ENCODE results near the gene MOSPD3.
A peak's percentile ranks its signal among the peaks of the same experiment; 100 is the strongest.

Gene MOSPD3

GRCh38 chr7:100626530-100627237, 14.3 kb downstream of the MOSPD3 start:
- DNase-seq (ENCODE audit: low spot score), result peak; percentile 86
- Histone ChIP-seq H3K27ac (peak overlapping the region in 1 of 2 donors; percentile 43), H3K4me3 (peak overlapping the region; percentile 67)
- TF ChIP-seq CTCF (IDR thresholded peaks at IDR 0.05), result no peak

GRCh38 chr7:100627238-100627549, 14.9 kb downstream of the MOSPD3 start:
- Histone ChIP-seq H3K4me3 (no peak overlapping the region), H3K27ac (no peak overlapping the region)
- DNase-seq (ENCODE audit: low spot score), result no peak
- no peak for TF ChIP-seq CTCF (IDR thresholded peaks at IDR 0.05)

- no peak overlapping the region for H3K4me3 ChIP-seq
- no peak overlapping the region for H3K27ac ChIP-seq
- no peak for TF ChIP-seq CTCF (IDR thresholded peaks at IDR 0.05)
- DNase-seq (ENCODE audit: low spot score), result no peak
Measured at GRCh38 chr7:100629117-100629716, 16.9 kb downstream of the MOSPD3 start.

- H3K27ac ChIP-seq, result no peak overlapping the region
- no peak overlapping the region for H3K4me3 ChIP-seq
- no peak for DNase-seq (ENCODE audit: low spot score)
- TF ChIP-seq CTCF (IDR thresholded peaks at IDR 0.05), result no peak
Measured at GRCh38 chr7:100630066-100630465, 17.7 kb downstream of the MOSPD3 start.

GRCh38 chr7:100632951-100633717, 20.8 kb downstream of the MOSPD3 start:
- DNase-seq (ENCODE audit: low spot score), result no peak
- H3K27ac ChIP-seq, result no peak overlapping the region
- TF ChIP-seq CTCF (IDR thresholded peaks at IDR 0.05), result no peak
- peak overlapping the region; percentile 72 for H3K4me3 ChIP-seq

- DNase-seq (ENCODE audit: low spot score), result no peak
- H3K27ac ChIP-seq, result no peak overlapping the region
- TF ChIP-seq CTCF (IDR thresholded peaks at IDR 0.05), result no peak
- no peak overlapping the region for H3K4me3 ChIP-seq
Measured at GRCh38 chr7:100639995-100640516, 27.7 kb downstream of the MOSPD3 start.

All from coronary artery (tissue), 2 donors.